Effector memory CD8-positive, alpha-beta T cell (primary cell): ENCODE measurements around the gene BHLHE40.

Experiments
- ATAC-seq: fragments of 150-1000 bp; cut with Tn5 transposase; replicated peaks from 2 replicates; pipeline ENCODE4 v1.10.0; 2021; ENCODE audit warnings: mild to moderate bottlenecking, moderate library complexity
- DNase-seq, 3 experiments: peaks; one replicate each; pipeline ENCODE4 v3.0.0; 2021
- H3K27ac Mint-ChIP-seq, 2 donors: one replicate each; pipeline ENCODE4 v1.8.0; 2022; ENCODE audit warnings: mild to moderate bottlenecking in 2 of 2, mixed read lengths in 2 of 2, moderate library complexity in 2 of 2
- H3K27me3 Mint-ChIP-seq, 2 donors: one replicate each; pipeline ENCODE4 v1.8.0; 2022; ENCODE audit warnings: mixed read lengths in 2 of 2
- H3K36me3 Mint-ChIP-seq: one replicate; pipeline ENCODE4 v1.8.0; 2022; ENCODE audit warnings: mild to moderate bottlenecking, moderate library complexity, mixed read lengths; ENCODE audit not compliant: insufficient read depth
- H3K4me1 Mint-ChIP-seq, 2 donors: one replicate each; pipeline ENCODE4 v1.8.0; 2022; ENCODE audit warnings: low read depth in 2 of 2, mixed read lengths in 2 of 2
- H3K4me3 Mint-ChIP-seq, 2 donors: one replicate each; pipeline ENCODE4 v1.8.0; 2022; ENCODE audit warnings: mild to moderate bottlenecking in 2 of 2, mixed read lengths in 2 of 2, moderate library complexity in 2 of 2
- H3K9me3 Mint-ChIP-seq, 2 donors: one replicate each; pipeline ENCODE4 v1.8.0; 2022; ENCODE audit warnings: mixed read lengths in 2 of 2

The BHLHE40 gene

DNA sequence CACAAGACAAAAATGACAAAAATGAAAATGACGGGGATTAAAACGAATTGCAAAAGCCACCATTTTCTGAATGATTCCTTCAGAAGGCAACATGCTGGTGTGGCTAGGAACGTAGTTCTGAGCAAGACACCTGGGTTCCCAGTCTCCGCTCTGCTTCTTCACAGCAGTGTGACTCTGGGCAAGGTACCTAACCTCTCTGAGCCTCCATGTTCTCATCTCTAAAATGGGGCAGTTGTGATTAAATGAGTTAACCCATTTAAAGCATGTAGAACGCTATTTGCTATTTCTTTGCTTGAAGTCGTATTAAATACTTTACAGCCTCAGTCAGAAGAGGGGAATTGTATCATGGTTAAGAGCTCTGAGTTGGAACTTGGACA lies 23.6 kb downstream of the BHLHE40 start:
- peaks cover 18% of the 10 kb centered on the region for H3K36me3 Mint-ChIP-seq
- peak overlapping the region; percentile 90 to 95 for H3K27ac Mint-ChIP-seq
- peak overlapping the region; percentile 45 to 53 for H3K4me3 Mint-ChIP-seq
- DNase-seq (no peak), ATAC-seq (no peak)
- H3K4me1 Mint-ChIP-seq: peaks cover 25 to 39% of the 10 kb centered on the region in 2 donors
- no peaks in the 10 kb centered on the region for H3K27me3 Mint-ChIP-seq
- H3K9me3 Mint-ChIP-seq: no peaks in the 10 kb centered on the region

DNA sequence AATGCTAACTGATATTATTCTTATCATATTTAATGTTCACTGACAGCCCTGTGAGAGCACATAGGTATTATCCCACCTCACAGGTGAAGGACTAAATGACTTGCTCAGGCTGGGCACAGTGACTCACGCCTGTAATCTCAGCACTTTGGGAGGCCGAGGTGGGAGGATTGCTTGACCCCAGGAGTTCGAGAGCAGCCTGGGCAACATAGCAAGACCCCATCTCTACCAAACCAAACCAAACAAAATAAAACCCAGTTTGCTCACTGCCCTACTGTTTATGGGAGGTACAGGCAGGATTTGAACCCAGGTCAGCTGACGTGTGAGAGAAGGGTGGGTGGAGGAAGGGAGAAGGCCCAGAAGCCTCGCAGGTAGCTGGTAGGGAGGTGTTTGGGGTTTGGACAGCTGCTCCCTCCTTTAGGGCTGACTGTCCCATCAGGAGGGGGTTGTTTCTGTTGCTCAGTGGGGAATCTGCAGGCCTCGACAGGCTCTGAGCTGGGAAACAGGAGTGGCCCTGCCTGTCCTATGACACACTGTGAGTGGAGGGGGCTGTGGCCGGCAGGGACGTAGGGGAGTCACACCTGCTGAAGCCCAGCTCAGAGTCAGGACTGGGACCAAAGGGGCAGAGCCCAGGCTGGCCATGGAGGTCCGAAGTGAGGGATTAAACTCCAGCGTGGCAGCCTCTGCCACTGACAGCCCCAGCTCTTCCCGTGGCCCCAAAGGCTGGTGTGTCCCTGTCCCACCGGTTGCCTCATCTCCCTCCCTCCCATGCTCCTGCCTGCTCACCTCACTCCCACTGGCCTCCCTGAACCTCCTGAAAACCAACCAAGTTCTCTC lies 25.3 kb downstream of the BHLHE40 start:
- Mint-ChIP-seq H3K4me3 (no peak overlapping the region), H3K27me3 (no peaks in the 10 kb centered on the region), H3K4me1 (peaks cover 25 to 42% of the 10 kb centered on the region in 2 donors), H3K36me3 (peaks cover 18% of the 10 kb centered on the region), H3K27ac (peak overlapping the region; percentile 81 to 92), H3K9me3 (no peaks in the 10 kb centered on the region)
- DNase-seq (no peak), ATAC-seq (no peak)

DNA sequence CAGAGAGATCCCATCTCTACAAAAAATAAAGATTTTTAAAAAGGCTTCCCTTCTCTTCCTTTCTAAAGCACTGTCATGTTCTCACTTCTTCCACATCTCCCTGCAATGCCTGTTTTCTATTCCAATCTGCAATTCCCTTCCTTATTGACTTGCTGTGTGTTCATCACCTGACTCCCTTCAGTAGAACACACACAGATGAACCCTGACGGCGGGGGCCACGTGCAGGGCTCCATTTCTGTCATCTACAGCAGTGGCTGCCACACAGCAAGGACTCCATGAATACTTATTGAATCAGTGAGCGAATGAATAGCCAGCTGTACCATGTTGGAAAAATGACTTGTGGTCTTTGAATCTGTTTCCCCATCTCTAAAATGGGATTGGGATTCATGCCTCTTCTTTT lies 26.1 kb downstream of the BHLHE40 start:
- Mint-ChIP-seq H3K4me1 (peaks cover 21 to 37% of the 10 kb centered on the region in 2 donors), H3K4me3 (no peak overlapping the region), H3K27me3 (no peaks in the 10 kb centered on the region), H3K27ac (peak overlapping the region; percentile 81 to 92), H3K9me3 (no peaks in the 10 kb centered on the region), H3K36me3 (peaks cover 18% of the 10 kb centered on the region)
- ATAC-seq (no peak), DNase-seq (no peak)

DNA sequence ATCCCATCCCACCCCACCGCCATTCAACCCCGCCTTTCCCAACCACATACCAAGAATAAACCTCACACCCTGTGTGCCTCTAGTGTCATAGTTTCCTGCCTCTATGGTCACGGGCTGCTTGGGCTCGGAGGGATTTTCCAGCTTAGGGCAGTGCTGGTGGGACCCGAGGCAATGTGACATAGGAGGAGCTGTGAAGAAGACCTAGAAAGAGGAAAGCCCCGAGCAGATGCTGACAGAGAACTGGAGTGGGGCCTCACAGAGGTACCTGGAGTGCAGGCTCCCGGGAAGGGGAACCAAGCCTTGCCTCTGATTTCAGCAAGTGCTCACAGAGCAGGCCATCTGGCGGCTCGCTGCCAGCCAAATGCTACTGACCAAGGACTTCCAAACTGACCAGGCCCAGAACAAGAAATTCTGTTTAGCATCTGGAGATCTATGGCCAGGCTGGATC lies 27.5 kb downstream of the BHLHE40 start:
- Mint-ChIP-seq H3K27me3 (no peaks in the 10 kb centered on the region), H3K4me1 (peaks cover 33 to 43% of the 10 kb centered on the region in 2 donors), H3K36me3 (peaks cover 18% of the 10 kb centered on the region), H3K27ac (peak overlapping the region; percentile 92 to 95), H3K4me3 (peak overlapping the region; percentile 54 to 65), H3K9me3 (no peaks in the 10 kb centered on the region)
- DNase-seq (peak; percentile 76 to 82 (median 78)), ATAC-seq (peak; percentile 74)

DNA sequence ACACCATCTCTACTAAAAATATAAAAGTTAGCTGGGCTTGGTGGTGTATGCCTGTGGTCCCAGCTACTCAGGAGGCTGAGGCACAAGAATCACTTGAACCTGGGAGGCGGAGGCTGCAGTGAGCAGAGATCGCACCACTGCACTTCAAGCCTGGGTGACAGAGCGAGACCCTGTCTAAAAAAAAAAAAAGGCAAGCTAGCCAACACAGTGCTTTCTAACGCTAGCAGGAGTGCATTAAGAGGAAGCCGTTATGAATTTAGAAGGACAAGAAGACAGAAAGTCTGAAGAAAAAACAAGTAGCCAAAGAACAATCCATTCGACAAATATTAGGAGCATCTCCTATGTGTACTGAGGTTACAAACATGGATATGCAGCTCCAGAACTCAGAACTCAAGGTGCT lies 28.6 kb downstream of the BHLHE40 start:
- peak overlapping the region in 1 of 2 donors; percentile 65 for H3K4me3 Mint-ChIP-seq
- H3K36me3 Mint-ChIP-seq: peaks cover 9% of the 10 kb centered on the region
- H3K27me3 Mint-ChIP-seq: no peaks in the 10 kb centered on the region
- peak overlapping the region; percentile 92 to 95 for H3K27ac Mint-ChIP-seq
- ATAC-seq (no peak), DNase-seq (no peak)
- no peaks in the 10 kb centered on the region for H3K9me3 Mint-ChIP-seq
- H3K4me1 Mint-ChIP-seq: peaks cover 29 to 43% of the 10 kb centered on the region in 2 donors

DNA sequence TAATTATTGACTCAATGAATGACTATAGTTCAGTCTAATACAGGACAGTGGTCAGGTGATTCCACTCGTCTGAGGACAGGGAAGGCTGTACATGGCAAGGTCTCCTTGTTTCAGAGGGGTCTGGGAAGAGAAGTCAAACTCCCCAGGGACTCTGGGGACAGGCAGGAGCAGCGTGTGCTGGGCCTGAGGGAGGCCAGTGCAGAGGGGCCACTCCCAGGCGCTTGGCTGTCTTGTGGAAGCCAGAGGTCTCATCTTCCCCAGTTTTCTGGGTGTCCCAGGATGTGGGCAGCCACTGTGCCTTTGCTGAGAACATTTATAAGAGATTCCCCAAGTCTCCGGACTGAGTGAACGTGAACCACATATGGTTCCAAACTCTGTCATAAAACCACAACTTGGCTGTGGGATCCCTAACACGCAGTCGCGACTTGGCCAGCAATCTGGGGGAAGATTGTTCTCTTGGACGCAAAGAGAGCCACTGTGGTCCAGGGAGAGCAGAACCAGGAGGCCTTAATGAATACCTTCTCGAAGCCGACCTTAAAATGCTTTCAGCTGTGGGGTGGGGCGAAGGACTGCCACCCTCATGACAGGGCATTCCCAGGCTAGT lies 30.4 kb downstream of the BHLHE40 start:
- no peak for DNase-seq
- Mint-ChIP-seq H3K4me3 (no peak overlapping the region), H3K36me3 (peaks cover 9% of the 10 kb centered on the region)

DNA sequence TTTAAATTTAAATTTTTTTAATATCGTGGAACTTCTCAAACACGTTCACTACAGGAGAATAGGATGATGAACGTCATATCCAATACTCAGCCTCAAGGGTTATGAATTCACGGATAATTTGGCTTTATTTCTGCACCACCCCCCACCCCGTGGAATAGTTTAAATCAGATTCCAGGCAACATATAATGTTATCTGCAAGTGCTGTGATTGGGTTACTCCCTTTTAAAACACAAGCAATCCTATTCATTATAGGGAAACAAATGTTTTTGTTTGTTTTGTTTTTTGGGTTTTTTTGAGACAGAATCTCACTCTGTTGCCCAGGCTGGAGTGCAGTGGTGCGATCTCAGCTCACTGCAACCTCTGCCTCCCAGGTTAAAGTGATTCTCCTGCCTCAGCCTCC lies 30.9 kb downstream of the BHLHE40 start:
- Mint-ChIP-seq H3K27me3 (no peaks in the 10 kb centered on the region), H3K36me3 (peaks cover 6% of the 10 kb centered on the region), H3K4me3 (no peak overlapping the region), H3K4me1 (peaks cover 38 to 44% of the 10 kb centered on the region in 2 donors), H3K9me3 (no peaks in the 10 kb centered on the region), H3K27ac (no peak overlapping the region)
- DNase-seq: no peak
- no peak for ATAC-seq

More for the DNA sequence above, 30.4 kb downstream of the BHLHE40 start:
- Mint-ChIP-seq H3K27me3 (no peaks in the 10 kb centered on the region), H3K27ac (no peak overlapping the region), H3K4me1 (peaks cover 37 to 45% of the 10 kb centered on the region in 2 donors), H3K9me3 (no peaks in the 10 kb centered on the region)
- no peak for ATAC-seq

DNA sequence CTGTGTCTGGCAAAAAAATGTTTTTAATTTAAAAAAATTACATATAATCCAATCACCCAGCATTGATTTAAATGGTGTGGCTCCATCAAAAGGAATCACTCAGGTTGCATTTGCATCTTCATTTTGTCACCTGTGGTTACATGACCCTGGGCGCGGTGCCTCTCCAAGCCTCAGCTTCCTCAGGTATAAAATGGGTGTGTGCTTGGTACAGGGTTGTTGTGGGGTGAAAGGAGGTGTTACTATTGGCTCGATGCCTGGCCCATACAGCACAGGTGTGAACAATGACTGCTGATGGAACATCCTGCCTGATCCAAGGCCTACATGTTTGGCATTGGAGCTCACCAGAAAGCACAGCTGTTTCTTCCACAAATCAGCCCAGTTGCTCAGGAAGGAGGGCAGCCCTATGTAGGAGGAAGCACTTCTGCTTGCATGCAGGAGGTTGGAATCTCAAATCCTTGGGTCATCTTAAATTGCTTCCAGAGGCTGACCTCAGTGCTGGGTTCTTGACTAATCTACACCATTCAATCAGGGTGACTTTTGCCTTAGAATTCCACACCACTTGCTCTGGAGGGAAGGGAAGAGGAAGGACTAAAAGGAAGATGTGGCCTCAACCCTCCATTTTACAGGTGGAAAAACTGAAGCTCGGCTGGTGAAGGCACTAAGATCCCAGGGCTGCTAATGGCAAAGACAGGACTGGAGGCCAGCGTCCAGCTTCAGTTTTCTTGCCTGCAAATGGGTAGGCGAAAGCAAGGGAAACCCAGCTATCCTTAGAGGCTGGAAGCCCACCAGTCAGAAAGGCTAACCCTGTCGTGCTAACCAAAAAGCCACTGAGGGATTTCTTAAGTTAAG lies 31.7 kb downstream of the BHLHE40 start:
- peak overlapping the region; percentile 32 to 65 for H3K4me3 Mint-ChIP-seq
- ATAC-seq (peak; percentile 51), DNase-seq (peak; percentile 22 to 36 (median 33))
- H3K36me3 Mint-ChIP-seq: peaks cover 6% of the 10 kb centered on the region
- H3K4me1 Mint-ChIP-seq: peaks cover 40 to 42% of the 10 kb centered on the region in 2 donors
- H3K9me3 Mint-ChIP-seq: no peaks in the 10 kb centered on the region
- H3K27me3 Mint-ChIP-seq: no peaks in the 10 kb centered on the region
- peak overlapping the region; percentile 86 to 92 for H3K27ac Mint-ChIP-seq

DNA sequence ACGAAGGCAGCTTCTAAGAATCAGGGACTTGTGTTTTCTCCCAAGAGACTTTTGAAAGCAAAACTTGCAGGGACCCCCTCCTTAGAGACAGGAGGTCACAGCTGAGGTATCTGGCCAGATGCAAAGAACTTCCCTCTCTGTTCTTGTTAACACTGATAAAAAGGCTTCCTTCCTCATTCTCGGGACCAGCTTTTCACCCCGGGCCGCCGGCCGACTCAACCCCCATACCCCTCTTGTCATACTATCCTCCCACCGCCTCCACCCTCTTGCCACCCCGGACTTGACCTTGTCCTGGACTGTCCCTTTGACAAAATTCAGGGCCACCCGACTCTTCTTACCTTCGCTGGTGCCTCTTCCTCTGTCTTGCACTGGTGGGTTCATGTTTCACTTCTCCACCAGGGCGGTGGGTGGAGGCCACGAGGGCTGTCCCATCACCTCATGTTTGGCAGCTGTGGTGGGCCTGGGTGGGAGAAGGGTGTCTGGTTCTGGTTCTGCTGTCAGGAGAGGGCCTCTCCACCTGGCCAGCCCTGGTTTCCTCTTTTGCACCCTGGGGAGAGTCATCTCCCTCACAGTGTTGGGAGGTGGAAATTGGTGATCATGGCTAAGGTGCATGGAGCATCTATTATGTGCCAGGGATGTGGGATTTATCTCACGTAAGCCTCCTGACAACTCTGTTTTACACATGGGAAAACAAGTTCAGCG lies 32.5 kb downstream of the BHLHE40 start:
- Mint-ChIP-seq H3K4me3 (peak overlapping the region; percentile 17 to 65), H3K9me3 (no peaks in the 10 kb centered on the region), H3K27me3 (no peaks in the 10 kb centered on the region), H3K27ac (peak overlapping the region; percentile 86 to 92), H3K4me1 (peaks cover 45 to 46% of the 10 kb centered on the region in 2 donors), H3K36me3 (peaks cover 3% of the 10 kb centered on the region)
- DNase-seq (no peak), ATAC-seq (no peak)

DNA sequence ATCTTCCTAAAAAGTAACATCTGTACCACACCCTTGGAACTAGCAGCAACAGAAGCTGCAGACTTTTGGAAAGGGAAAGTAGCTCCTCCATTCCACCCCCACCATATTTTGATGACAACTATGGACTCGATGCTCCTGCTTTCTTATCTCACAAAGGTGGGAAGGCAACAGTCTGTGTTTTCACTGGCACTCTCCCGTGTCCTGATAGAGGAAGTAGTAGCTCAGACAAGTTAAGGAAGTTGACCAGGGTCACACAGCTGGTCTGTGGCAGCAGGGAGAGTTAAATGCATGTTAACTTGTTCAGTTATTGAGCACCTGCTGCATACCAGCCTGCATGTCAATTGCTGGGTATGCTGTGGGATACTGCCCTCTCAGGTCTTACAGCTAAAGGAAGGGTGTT lies 33.1 kb downstream of the BHLHE40 start:
- Mint-ChIP-seq H3K4me1 (peaks cover 43 to 44% of the 10 kb centered on the region in 2 donors), H3K4me3 (peak overlapping the region; percentile 17 to 65), H3K36me3 (no peaks in the 10 kb centered on the region), H3K9me3 (no peaks in the 10 kb centered on the region), H3K27me3 (no peaks in the 10 kb centered on the region), H3K27ac (peak overlapping the region; percentile 86 to 92)
- DNase-seq: no peak
- no peak for ATAC-seq

DNA sequence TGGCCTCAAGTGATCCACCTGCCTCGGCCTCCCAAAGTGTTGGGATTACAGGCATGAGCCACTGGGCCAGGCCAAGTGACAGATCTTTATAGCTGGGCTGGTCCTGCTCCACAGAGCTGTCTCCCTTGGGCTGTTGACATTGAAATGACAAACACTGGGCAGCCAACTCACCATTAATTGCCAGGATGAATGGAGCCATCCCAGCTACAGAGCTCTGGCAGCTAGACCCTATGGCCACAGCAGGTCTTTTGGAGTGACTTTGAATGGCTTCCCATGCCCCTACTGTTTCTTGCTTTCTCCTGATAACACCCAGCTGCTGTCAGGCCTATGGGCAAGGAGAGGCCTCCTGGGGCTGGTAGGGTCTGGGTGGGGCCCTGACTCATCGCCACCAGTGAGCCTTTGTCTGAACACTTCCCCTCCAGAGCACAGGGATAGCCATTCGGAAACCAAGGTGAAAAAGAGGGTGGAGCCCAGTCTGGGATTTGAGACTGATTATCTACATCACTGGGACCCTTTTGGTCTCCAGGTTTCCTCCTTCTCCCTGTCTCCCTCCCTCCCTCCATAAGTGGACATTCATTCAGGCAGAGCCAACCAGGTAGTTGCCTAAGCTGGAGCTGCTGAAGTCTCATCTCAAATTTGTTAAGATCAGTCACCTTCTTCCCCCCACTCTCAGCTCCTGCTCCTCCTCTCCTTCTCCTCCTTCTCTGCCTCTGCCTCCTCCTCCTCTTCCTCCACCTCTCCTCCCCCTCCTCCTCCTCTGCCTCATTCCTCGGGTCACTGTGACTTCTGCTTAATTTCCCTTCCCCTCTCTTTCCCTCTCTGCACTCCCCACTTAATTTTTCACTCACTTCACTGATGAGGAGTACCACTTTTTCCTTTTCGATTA lies 34.0 kb downstream of the BHLHE40 start:
- DNase-seq (no peak), ATAC-seq (no peak)
- Mint-ChIP-seq H3K4me1 (peaks cover 42 to 43% of the 10 kb centered on the region in 2 donors), H3K9me3 (no peaks in the 10 kb centered on the region), H3K36me3 (no peaks in the 10 kb centered on the region), H3K27ac (peak overlapping the region; percentile 69 to 91), H3K4me3 (no peak overlapping the region), H3K27me3 (no peaks in the 10 kb centered on the region)

DNA sequence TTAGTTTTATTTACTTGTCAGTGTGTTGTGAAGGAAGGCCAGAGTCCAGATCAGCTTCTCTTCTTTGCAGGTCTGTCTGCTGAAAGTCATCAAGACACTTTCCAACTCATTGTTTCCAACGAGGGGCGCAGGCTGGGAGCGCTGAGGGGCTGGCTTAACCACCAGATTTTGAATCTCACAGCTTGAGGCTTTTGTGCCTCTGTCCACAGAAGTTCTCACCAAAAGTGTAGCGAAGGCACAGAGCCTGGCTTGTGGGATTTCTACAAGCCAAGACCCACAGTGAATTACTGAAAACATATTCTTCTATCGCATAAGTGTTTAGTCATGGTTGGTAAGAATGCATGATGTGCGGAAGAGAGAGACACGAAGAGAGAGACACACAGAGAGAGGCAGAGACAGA lies 35.2 kb downstream of the BHLHE40 start:
- no peak for DNase-seq
- no peaks in the 10 kb centered on the region for H3K9me3 Mint-ChIP-seq
- no peaks in the 10 kb centered on the region for H3K36me3 Mint-ChIP-seq

More for the DNA sequence above, 35.2 kb downstream of the BHLHE40 start:
- Mint-ChIP-seq H3K27ac (peak overlapping the region; percentile 67 to 69), H3K27me3 (no peaks in the 10 kb centered on the region), H3K4me1 (peaks cover 44 to 45% of the 10 kb centered on the region in 2 donors), H3K4me3 (no peak overlapping the region)
- ATAC-seq: no peak
